GM12874 (cell line): Measurements from ENCODE around the gene SCN3A.
A peak's percentile ranks its signal among the peaks of the same experiment; 100 is the strongest.

Source experiments
- CTCF ChIP-seq: IDR thresholded peaks from 2 replicates; pipeline ENCODE4 v1.5.1; 2011; ENCODE audit warnings: low read depth, mild to moderate bottlenecking, control low read depth, low read length, moderate library complexity; ENCODE audit not compliant: insufficient read depth

SCN3A gene

DNA sequence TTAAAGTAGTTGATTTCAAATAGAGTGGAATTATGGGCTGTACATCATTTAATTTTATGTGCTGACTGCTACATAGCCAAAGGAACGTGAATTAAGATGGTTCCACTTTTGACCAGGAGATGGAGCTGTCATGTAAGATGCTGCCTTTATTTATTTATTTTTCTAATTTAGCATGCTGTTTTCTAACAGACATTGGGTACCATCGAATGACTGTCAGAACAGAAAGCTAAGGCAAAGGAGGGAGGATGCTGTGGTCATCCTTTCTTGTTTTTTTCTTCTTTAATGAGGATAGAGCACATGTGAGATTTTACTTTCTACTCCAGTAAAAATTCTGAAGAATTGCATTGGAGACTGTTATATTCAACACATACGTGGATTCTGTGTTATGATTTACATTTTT lies 35.4 kb upstream of the SCN3A start, which contains the start of gene SCN2A:
Gene SCN2A (plus strand): TSS at position 185 of the 400 bp plus-strand sequence. CDS start 56,410 bp downstream, outside the sequence.
- peak; percentile 33; the same call in 1 of the 2 replicates for TF ChIP-seq CTCF

GRCh38 chr2:165238295-165238694 lies 34.4 kb upstream of the SCN3A start:
- TF ChIP-seq CTCF = no peak

DNA sequence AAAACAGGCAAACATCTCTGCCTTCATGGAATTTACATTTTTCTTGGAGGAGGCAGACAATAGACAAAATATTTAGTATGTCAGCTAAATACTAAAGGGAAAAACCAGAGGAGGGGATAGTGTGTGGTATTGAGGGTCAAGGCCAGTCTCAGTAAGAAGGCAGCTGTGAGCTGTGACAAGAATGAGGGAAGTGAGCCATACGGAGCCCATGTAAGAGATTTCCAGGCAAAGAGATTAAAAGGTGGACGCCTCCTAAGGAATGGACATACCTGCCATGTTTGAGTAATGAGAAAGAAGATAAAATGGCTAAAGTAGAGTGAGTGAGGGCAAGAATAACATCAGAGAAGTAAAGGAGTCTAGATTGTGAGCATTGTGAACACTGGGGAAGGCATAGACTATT lies 33.2 kb upstream of the SCN3A start:
- no peak for TF ChIP-seq CTCF

GRCh38 chr2:165227571-165227970 lies 23.7 kb upstream of the SCN3A start:
- TF ChIP-seq CTCF = no peak

- no peak for TF ChIP-seq CTCF
Observed at GRCh38 chr2:165224941-165225340, 21.1 kb upstream of the SCN3A start.

GRCh38 chr2:165219481-165219880 lies 15.6 kb upstream of the SCN3A start:
- no peak for TF ChIP-seq CTCF

DNA sequence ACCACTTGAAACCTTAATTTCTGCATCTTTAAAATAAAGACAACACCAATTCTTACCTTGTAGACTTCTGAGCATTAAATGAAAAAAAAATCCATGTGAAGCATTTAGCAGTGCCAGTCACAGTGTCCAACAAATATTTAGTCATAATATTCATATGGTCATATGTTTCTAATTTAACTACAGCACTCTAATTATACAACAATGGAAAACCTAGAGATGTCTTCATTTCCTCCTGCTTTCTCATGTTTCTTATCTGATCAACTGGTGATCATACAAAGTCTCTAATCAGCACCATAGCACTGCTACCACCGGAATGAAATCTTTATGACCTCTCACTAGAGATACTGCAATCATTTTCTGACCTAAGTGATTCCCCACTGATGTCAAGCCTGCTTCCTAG lies 10.2 kb upstream of the SCN3A start:
- no peak for TF ChIP-seq CTCF

DNA sequence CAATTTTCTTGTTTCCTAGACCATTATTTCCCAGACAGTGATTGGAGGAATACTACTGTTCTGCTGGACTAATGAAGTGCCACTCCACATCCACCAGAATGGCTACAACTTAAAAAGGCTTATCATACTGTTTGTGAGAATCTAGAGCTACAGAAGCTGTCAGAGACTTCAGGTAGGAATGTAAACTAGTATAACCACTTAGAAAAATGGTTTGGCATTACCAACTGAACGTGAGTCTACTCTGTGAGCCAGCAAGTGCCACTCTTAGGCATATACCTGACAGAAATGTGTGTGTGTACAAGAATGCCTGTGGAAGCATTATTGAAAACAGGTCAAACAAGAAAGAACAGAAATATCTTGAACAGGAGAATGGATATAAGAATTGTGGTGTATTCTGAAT lies 4.2 kb upstream of the SCN3A start:
- TF ChIP-seq CTCF = no peak
